GM12878 (cell line): ENCODE measurements around the gene KHDRBS1. TPM values are rescaled to one million over a fixed set of nuclear protein-coding genes. Genes with fewer than 3 reads are reported as not detected.

Experiments
- ATAC-seq: fragments of 200-7000 bp; cut with Tn5 transposase; 3 replicates; pipeline ENCODE4 v1.9.1; 2020; ENCODE audit warnings: mild to moderate bottlenecking, moderate library complexity
- BruUV-seq: library from RNA; stranded (reverse); fragments of 400-500 nt; replicated peaks from 2 replicates; lab custom pipeline; 2021; lab: Mats Ljungman, UMichigan
- CTCF ChIA-PET: fragments of 300-600 bp; sonication (Branson Sonifier 250); formaldehyde crosslinking; extraction: SDS; loops from one replicate; lab custom pipeline; 2021; ENCODE audit warnings: inconsistent platforms; lab: Yijun Ruan, JAX
- POLR2A ChIA-PET: fragments of 350-600 bp; formaldehyde crosslinking; extraction: SDS; loops from one replicate; lab custom pipeline; 2021; ENCODE audit warnings: inconsistent platforms; lab: Charles Lee
- RAD21 ChIA-PET: fragments of 300-600 bp; sonication (Branson Sonifier 250); formaldehyde crosslinking; loops from one replicate; lab custom pipeline; 2023; ENCODE audit warnings: antibody characterized with exemption; ENCODE audit not compliant: unreplicated experiment; lab: Charles Lee
- SMC1A ChIA-PET: fragments of 300-600 bp; sonication (Branson Sonifier 250); formaldehyde crosslinking; loops from one replicate; lab custom pipeline; 2023; ENCODE audit not compliant: unreplicated experiment, uncharacterized antibody; lab: Charles Lee
- DNase-seq: peaks from one replicate; pipeline ENCODE4 v3.0.0-alpha.2; 2011; ENCODE audit warnings: low read depth, low spot score
- FAIRE-seq: peaks from 3 replicates; lab custom pipeline; 2011; peaks lifted over from hg19 to GRCh38; lab: Jason Lieb, UNC
- H2AFZ ChIP-seq: 2 replicates; pipeline ENCODE4 v1.6.0; 2011; ENCODE audit warnings: low read depth, low read length, control low read depth; ENCODE audit not compliant: control insufficient read depth
- H3K27ac ChIP-seq: 2 replicates; pipeline ENCODE4 v1.5.1; 2011; ENCODE audit warnings: control low read depth; ENCODE audit not compliant: control insufficient read depth, insufficient read depth
- H3K27me3 ChIP-seq, 2 experiments: replicated peaks in 1 of 2; 2 replicates each; pipeline versions ENCODE4 v1.6.0 to v1.6.1; 2011; ENCODE audit warnings: low read length in 1 of 2; ENCODE audit not compliant: control insufficient read depth in 2 of 2, insufficient read depth in 2 of 2
- H3K36me3 ChIP-seq, 2 experiments: 2 replicates each; pipeline ENCODE4 v1.5.1; 2011; ENCODE audit warnings: low read length in 1 of 2; ENCODE audit not compliant: control insufficient read depth in 2 of 2, insufficient read depth in 2 of 2
- H3K4me1 ChIP-seq: 2 replicates; pipeline ENCODE4 v1.6.1; 2011; ENCODE audit warnings: mild to moderate bottlenecking, low read length, moderate library complexity, mixed read lengths; ENCODE audit not compliant: control insufficient read depth, insufficient read depth
- H3K4me2 ChIP-seq: 2 replicates; pipeline ENCODE4 v1.6.0; 2011; ENCODE audit warnings: control low read depth; ENCODE audit not compliant: control insufficient read depth, insufficient read depth
- H3K4me3 ChIP-seq: fragments of 200-600 bp; sonication (generic); 2 replicates; pipeline ENCODE4 v1.5.1; 2016
- H3K79me2 ChIP-seq: 2 replicates; pipeline ENCODE4 v1.6.0; 2011; ENCODE audit warnings: low read length; ENCODE audit not compliant: control insufficient read depth, insufficient read depth
- H3K9ac ChIP-seq: 2 replicates; pipeline ENCODE4 v1.8.0; 2011; ENCODE audit warnings: low read length, control low read depth, mixed read lengths; ENCODE audit not compliant: control insufficient read depth, insufficient read depth
- H3K9me3 ChIP-seq: replicated peaks from 3 replicates; pipeline ENCODE4 v1.5.1; 2011; ENCODE audit warnings: mild to moderate bottlenecking, low read length; ENCODE audit not compliant: control insufficient read depth, insufficient read depth
- H4K20me1 ChIP-seq: 2 replicates; pipeline ENCODE4 v1.6.0; 2011; ENCODE audit not compliant: control insufficient read depth, insufficient read depth
- ATF7 ChIP-seq: fragments of 450-650 bp; IDR thresholded peaks from 2 replicates; pipeline ENCODE4 v1.6.1; 2016; ENCODE audit warnings: low read depth, mild to moderate bottlenecking
- CHD1 ChIP-seq: IDR thresholded peaks from 2 replicates; pipeline ENCODE4 v1.6.1; 2012; ENCODE audit warnings: low read depth, low read length, improper control_type of control experiment
- CHD4 ChIP-seq: fragments of 200-600 bp; sonication (generic); IDR thresholded peaks from 2 replicates; pipeline ENCODE4 v1.6.1; 2016; ENCODE audit warnings: mild to moderate bottlenecking
- GABPA ChIP-seq: IDR thresholded peaks from 2 replicates; pipeline ENCODE4 v1.6.1; 2014; ENCODE audit warnings: antibody characterized with exemption, low read depth, mild to moderate bottlenecking, inconsistent platforms
- HCFC1 ChIP-seq: fragments of 150-350 bp; IDR thresholded peaks from 2 replicates; pipeline ENCODE4 v1.6.1; 2014; ENCODE audit warnings: low read length
- IRF5 ChIP-seq: fragments of 450-650 bp; IDR thresholded peaks from 2 replicates; pipeline ENCODE4 v1.6.1; 2017; ENCODE audit warnings: borderline replicate concordance
- KLF5 ChIP-seq: fragments of 450-650 bp; IDR thresholded peaks from 2 replicates; pipeline ENCODE4 v1.6.1; 2014; ENCODE audit warnings: mild to moderate bottlenecking; ENCODE audit not compliant: partially characterized antibody
- LARP7 ChIP-seq: fragments of 450-650 bp; IDR thresholded peaks from 2 replicates; pipeline ENCODE4 v1.6.1; 2017; ENCODE audit warnings: mild to moderate bottlenecking
- MEF2A ChIP-seq: IDR thresholded peaks from 2 replicates; pipeline ENCODE4 v1.6.1; 2011; ENCODE audit warnings: low read depth, mild to moderate bottlenecking, low read length, moderate library complexity; ENCODE audit not compliant: insufficient read depth
- MTA3 ChIP-seq: IDR thresholded peaks from 2 replicates; pipeline ENCODE4 v1.6.1; 2012; ENCODE audit warnings: low read length, inconsistent platforms, borderline replicate concordance
- NR2C1 ChIP-seq: fragments of 450-650 bp; IDR thresholded peaks from 2 replicates; pipeline ENCODE4 v1.6.1; 2017; ENCODE audit warnings: antibody characterized with exemption, mild to moderate bottlenecking, moderate library complexity
- RELA ChIP-seq: fragments of 450-650 bp; IDR thresholded peaks from 2 replicates; pipeline ENCODE4 v1.8.0; 2014; ENCODE audit warnings: borderline replicate concordance; ENCODE audit not compliant: partially characterized antibody
- SIN3A ChIP-seq: IDR thresholded peaks from 2 replicates; pipeline ENCODE4 v1.6.1; 2012; ENCODE audit warnings: low read depth, low read length, improper control_type of control experiment
- SIX5 ChIP-seq: IDR thresholded peaks from 2 replicates; pipeline ENCODE4 v1.6.1; 2011; ENCODE audit warnings: mild to moderate bottlenecking, low read depth, low read length, moderate library complexity; ENCODE audit not compliant: severe bottlenecking
- SMAD5 ChIP-seq: IDR thresholded peaks from 2 replicates; pipeline ENCODE4 v1.6.1; 2016; ENCODE audit warnings: antibody characterized with exemption, low read depth
- SUPT20H ChIP-seq: IDR thresholded peaks from 2 replicates; pipeline ENCODE4 v1.6.1; 2011; ENCODE audit warnings: low read depth, mild to moderate bottlenecking, low read length, moderate library complexity, borderline replicate concordance; ENCODE audit not compliant: control insufficient read depth
- USF2 ChIP-seq: IDR thresholded peaks from 2 replicates; pipeline ENCODE4 v1.6.1; 2011; ENCODE audit warnings: low read depth, low read length, improper control_type of control experiment, borderline replicate concordance
- ZSCAN29 ChIP-seq: fragments of 450-650 bp; IDR thresholded peaks from 2 replicates; pipeline ENCODE4 v1.6.1; 2017; ENCODE audit warnings: mild to moderate bottlenecking, moderate library complexity
- WGBS: methylation state at CpG from one replicate; pipeline ENCODE4 v1.1.6; 2016; ENCODE audit warnings: low lambda C conversion rate; ENCODE audit not compliant: insufficient replicate concordance, insufficient coverage; ENCODE audit errors: missing lambda C conversion rate; 5-methylcytosine and 5-hydroxymethylcytosine counted together
- in situ Hi-C: fragments of 300-500 bp; cut with MboI; formaldehyde crosslinking; loops from 9 replicates; pipeline ENCODE4 v1.14.3; 2018; ENCODE audit warnings: mixed read lengths
- intact Hi-C: fragments of 100-400 bp; cut with micrococcal nuclease; formaldehyde crosslinking; loops from one replicate; pipeline ENCODE4 v1.14.2; 2022; ENCODE audit not compliant: unreplicated experiment
- polyA plus RNA-seq, 11 experiments: library from polyadenylated mRNA; depleted of rRNA in 4 of 11; unstranded in 6 of 11; stranded (reverse) in 5 of 11; fragments of >200 nt; fragmentation: Nextera tagmentation in 4 of 11; fragmentation: Illumina TruSeq in 1 of 11; extraction: Ambion mirVana in 4 of 11; extraction: Trizol in 1 of 11; gene quantifications; 1 replicate in 1 of 11; 2 replicates in 10 of 11; pipeline versions ENCODE4 v1.2.1 to v1.2.3, GENCODE V29; 2011 to 2016; ENCODE audit warnings: inconsistent platforms in 2 of 11, missing spikeins in 2 of 11, low read depth in 1 of 11
- total RNA-seq, 4 experiments: library from RNA; depleted of rRNA in 3 of 4; stranded (reverse); fragments of >200 nt in 3 of 4; fragmentation: Illumina TruSeq in 1 of 4; extraction: Trizol in 1 of 4; gene quantifications; 2 replicates each; pipeline versions ENCODE4 v1.2.1 to v1.2.3, GENCODE V29; 2013 to 2021
- TF ChIP-seq, protein P1 (sequence below): fragments of 450-650 bp; IDR thresholded peaks from 2 replicates; pipeline ENCODE4 v1.6.1; 2017; ENCODE audit warnings: antibody characterized with exemption, mild to moderate bottlenecking, moderate library complexity

Gene KHDRBS1
- total and polyA plus RNA-seq, 10 of the 15 experiments (the other 5 are each of a cell fraction or from before 2014, with no cell fraction given), result 42.5 to 204 (median 96.0) TPM

DNA sequence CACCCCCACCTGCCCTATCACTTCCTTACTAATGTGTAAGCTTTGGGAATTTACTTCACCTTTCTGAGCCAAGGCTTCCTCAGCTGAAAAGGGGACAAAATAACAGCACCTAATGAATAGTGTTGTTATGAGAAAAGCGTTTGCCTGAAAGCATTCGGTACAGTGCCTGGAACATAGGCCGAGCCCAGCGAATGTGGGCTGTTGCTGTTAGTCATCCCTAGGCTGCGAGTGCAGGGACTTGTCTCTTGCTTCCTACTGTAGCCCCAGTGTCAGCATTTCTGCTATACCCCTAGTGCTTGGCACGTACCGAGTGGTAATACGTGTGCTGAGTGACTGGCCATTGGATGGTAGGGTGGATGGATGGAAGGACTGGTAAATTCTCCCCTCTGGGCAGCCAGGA is 77.5 kb downstream of the KHDRBS1 start:
- RAD21 ChIA-PET, result no interaction called here

More for the DNA sequence above, 77.5 kb downstream of the KHDRBS1 start:
- no peaks in the 10 kb centered on the region for H4K20me1 ChIP-seq
- H3K79me2 ChIP-seq, result no peaks in the 10 kb centered on the region
- TF ChIP-seq MTA3 (no peak), USF2 (no peak), SUPT20H (no peak), CHD4 (no peak), LARP7 (no peak), CHD1 (no peak), ATF7 (no peak), GABPA (no peak), ZSCAN29 (no peak), KLF5 (no peak), SMAD5 (no peak), HCFC1 (no peak), SIX5 (no peak), RELA (no peak), IRF5 (no peak), MEF2A (no peak), SIN3A (no peak), NR2C1 (no peak)
- TF ChIP-seq, protein P1, sequence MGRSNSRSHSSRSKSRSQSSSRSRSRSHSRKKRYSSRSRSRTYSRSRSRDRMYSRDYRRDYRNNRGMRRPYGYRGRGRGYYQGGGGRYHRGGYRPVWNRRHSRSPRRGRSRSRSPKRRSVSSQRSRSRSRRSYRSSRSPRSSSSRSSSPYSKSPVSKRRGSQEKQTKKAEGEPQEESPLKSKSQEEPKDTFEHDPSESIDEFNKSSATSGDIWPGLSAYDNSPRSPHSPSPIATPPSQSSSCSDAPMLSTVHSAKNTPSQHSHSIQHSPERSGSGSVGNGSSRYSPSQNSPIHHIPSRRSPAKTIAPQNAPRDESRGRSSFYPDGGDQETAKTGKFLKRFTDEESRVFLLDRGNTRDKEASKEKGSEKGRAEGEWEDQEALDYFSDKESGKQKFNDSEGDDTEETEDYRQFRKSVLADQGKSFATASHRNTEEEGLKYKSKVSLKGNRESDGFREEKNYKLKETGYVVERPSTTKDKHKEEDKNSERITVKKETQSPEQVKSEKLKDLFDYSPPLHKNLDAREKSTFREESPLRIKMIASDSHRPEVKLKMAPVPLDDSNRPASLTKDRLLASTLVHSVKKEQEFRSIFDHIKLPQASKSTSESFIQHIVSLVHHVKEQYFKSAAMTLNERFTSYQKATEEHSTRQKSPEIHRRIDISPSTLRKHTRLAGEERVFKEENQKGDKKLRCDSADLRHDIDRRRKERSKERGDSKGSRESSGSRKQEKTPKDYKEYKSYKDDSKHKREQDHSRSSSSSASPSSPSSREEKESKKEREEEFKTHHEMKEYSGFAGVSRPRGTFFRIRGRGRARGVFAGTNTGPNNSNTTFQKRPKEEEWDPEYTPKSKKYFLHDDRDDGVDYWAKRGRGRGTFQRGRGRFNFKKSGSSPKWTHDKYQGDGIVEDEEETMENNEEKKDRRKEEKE, result no peak
- H3K9ac ChIP-seq, result no peak overlapping the region
- H3K4me2 ChIP-seq, result no peak overlapping the region
- ChIA-PET POLR2A (no interaction called here), CTCF (interaction anchor here (1.4 kb wide), 1 partner anchor 35 kb away, joined by 3 read pairs; no protein-coding TSS in a partner anchor), SMC1A (interaction anchor here (1.0 kb wide), 1 partner anchor 16 kb away, joined by 4 read pairs; the partner anchor contains the start of gene KPNA6)
- no peak overlapping the region for H2AFZ ChIP-seq
- H3K4me1 ChIP-seq, result no peaks in the 10 kb centered on the region
- H3K27me3 ChIP-seq, result no peaks in the 10 kb centered on the region
- ATAC-seq (no peak), FAIRE-seq (no peak), DNase-seq (no peak)
- BruUV-seq, result no TSS peak
- H3K4me3 ChIP-seq, result no peak overlapping the region
- H3K36me3 ChIP-seq, result peaks cover 15 to 16% of the 10 kb centered on the region in 2 experiments
- WGBS, result over 99% methylated on average over 8 of the region's 8 CpGs
- intact Hi-C loops, result no loop called here
- no peaks in the 10 kb centered on the region for H3K9me3 ChIP-seq
- H3K27ac ChIP-seq, result no peak overlapping the region
- in situ Hi-C loops, result no loop called here
